Erythroblast (primary cell): ENCODE results near the gene AFF3.

Source experiments
- GATA1 ChIP-seq: IDR thresholded peaks from 2 replicates; pipeline ENCODE4 v1.6.1; 2011; ENCODE audit warnings: low read depth, mild to moderate bottlenecking, control low read depth, low read length, moderate library complexity
- POLR2A ChIP-seq: IDR thresholded peaks from 2 replicates; pipeline ENCODE4 v1.6.1; 2011; ENCODE audit warnings: mild to moderate bottlenecking, low read length

DNA sequence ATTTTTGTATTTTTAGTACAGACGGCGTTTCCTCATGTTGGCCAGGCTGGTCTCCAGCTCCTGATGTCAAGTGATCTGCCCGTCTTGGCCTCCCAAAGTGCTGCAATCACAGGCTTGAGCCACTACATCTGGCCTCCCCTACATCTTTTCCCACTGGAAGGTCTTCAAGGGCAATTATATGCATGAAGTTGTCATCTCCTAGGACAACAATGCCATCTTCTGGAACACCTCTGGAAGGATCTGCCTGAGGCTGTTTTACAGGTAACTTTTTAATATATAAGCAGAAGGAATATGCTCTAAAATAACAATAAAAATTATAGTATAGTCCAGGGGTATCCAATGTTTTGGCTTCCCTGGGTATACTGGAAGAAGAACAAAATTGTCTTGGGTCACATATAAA is 321.4 kb downstream of the AFF3 start:
- no peak for TF ChIP-seq POLR2A
- TF ChIP-seq GATA1, result no peak
